GM18907 (cell line): Measurements from ENCODE around the gene DYNLL1.
"Not testable (repeated sequence)": the region's sequence is repeated elsewhere in the genome, so short reads cannot be mapped to it uniquely, and the experiment has no call there.

Source experiments
- ATAC-seq: cut with Tn5 transposase; IDR thresholded peaks from one replicate; pipeline ENCODE4 v1.9.1; 2021; ENCODE audit warnings: mild to moderate bottlenecking, moderate library complexity; ENCODE audit not compliant: unreplicated experiment

Gene DYNLL1

GRCh38 chr12:120473807-120474615 lies 21.9 kb upstream of the DYNLL1 start:
- no peak for ATAC-seq

GRCh38 chr12:120474616-120474960 lies 21.3 kb upstream of the DYNLL1 start:
- ATAC-seq: no peak

DNA sequence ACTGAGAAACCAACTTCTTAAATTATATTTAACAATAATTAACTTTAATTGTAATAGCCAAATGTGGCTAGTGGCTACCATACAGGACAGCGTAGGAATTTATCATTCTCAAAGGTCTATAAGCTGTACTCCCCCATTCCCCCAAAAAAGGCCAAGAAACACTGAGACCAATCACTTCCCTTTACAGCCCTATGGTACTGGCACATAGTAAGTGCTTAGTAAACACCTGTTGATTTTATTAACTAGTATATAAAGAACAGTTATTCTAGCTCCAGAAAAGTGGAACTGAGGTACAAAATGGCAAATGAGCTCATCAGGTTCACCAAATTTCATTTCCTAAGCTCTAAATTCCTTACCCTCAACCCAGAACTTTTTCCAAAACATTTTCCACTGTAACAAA lies 20.3 kb upstream of the DYNLL1 start:
- ATAC-seq: no peak

- ATAC-seq: no peak
These were observed 16.5 kb upstream of the DYNLL1 start for GRCh38 chr12:120479458-120479857.

DNA sequence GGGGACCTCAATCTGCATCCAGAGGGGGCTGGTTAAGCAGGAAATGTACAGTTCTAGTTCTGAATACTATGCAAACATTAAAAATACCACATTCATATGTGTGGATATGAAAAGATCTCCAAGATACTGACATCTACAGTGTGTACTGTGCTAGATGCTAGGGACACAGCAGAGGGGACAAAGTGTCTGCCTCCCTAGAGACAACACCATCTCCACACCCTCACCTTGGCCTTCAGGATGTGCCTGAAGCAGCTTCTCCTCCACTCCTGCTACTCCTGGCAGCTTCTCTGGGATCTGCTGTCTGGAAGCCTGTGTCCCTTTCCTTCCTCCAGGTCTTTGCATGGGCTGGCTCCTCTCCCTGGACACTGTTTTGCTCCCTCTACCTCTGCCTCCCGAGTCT lies 15.7 kb upstream of the DYNLL1 start:
- ATAC-seq: no peak

DNA sequence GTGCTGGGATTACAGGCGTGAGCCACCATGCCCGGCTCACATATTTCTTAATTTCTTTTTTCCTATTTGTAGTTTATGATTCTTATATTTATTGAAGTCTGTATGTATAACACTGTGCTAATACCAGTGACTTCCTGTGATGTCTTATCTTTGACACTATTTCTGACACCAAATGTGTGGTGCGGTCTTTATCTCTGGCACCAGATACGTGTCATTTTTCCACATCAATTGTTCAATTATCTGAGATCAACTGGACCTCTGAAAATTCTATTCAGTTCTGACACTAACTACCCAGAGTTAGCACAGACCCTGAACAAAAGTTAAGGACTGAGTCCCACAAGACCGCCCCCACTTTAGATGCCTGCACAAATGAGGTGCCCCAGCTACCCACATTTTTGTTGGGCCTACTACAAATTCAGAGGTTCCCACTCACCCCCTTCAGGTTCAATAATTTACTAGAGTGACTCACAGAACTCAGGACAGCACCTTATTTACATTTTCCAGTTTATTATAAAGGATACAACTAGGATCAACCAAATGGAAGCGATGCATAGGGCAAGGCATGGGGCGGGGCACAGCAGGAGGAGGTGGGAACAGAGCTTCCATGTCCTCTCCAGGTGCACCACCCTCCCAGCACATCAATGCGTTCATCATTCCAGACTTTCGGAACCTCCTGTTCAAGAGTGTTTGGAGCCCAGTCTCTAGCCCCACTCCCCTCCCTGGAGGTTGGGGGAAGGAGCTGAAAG lies 14.7 kb upstream of the DYNLL1 start:
- ATAC-seq: no peak

- ATAC-seq: no peak
These were observed 12.3 kb upstream of the DYNLL1 start for GRCh38 chr12:120483621-120484020.

DNA sequence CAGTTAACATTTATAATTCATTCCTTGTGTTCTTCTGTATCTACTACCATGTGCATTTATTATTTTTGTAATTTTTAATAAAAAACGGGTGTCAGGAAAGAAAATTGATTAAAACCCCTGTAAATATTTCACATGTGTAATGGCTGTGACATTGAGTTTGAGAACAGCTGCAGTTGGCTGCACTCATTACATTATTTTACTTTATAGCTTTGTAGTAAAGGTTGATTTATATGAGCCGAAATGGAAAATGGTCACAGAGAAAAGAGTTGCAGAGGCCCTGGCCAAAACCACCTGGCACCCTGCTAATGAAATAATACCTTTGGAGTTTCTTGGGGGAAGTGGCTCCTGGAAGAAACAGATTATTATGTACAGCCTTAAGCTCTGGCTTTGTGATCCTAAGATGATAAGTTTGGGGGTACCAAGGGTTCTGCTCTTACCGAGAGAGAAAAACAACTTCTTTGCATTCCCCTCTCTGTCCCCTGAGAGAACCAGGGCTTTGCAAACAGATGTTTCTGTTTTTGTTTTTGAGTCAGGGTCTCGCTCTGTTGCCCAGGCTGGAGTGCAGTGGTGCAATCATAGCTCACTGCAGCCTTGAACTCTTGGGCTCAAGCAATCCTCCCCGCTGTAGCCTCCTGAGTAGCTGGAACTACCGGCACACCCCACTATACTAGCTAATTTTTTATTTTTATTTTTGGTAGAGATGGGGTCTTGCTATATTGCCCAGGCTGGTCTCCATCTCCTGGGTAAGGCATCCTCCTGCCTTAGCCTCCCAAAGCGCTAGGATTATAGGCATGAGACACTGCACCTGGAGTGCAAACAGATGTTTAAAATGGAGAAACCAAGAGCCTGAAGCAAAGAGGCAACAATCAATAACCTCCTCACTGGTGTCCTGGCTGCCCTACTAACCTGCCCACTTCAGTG lies 9.7 kb upstream of the DYNLL1 start:
- ATAC-seq: no peak

DNA sequence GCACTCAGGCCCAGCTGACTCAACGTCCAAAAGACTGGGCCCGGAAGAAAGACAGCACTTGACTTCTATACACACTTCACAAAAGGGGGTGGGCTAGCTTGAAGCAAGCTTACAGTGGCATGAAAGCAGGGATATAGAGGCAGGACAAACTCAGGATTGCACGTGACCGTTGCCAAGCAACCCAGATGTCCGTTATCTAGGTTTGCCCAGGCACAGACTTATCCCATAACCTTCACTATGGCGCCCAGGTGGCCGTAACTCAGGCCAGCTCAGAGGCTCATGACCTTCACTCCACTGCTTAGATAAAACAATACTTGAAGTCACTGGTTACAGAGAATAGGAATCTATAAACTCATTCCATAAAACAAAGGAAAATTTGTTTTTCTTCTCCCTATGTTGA lies 8.4 kb upstream of the DYNLL1 start:
- ATAC-seq: not testable (repeated sequence)

DNA sequence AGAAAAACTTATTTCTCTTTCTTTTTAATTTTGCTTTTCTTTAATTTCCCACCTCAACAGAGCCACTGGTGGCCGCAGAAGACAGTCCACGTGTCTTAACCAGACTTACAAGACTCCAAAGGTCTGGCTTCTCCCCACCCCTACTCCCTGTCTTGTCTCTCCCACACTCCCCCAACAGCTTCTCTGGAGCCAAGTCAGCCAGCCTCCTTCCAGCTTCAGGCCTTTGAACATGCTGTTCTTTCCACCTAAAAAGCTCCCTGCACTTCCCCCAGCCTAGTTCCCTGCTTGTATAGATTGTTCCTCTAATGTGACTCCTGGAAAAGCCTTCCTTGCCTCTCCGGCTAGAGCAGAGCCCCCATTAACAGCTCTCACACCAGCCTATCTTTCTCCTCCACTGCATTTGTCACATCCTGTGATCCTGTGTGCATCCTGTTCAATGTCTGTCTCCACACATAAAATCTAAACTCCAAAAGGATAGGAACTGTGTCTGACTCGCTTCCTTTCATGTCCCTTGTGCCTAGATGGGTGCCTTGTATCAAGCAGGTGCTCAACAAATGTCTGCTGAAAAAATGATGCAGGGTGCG lies 7.8 kb upstream of the DYNLL1 start:
- ATAC-seq: no peak

GRCh38 chr12:120489018-120489417 lies 6.9 kb upstream of the DYNLL1 start:
- ATAC-seq: no peak

GRCh38 chr12:120490325-120490724 lies 5.6 kb upstream of the DYNLL1 start:
- no peak for ATAC-seq

- ATAC-seq: no peak
These were observed 4.9 kb upstream of the DYNLL1 start for GRCh38 chr12:120490833-120491512.

GRCh38 chr12:120495186-120495730 lies 655 bp upstream of the DYNLL1 start:
- ATAC-seq: no peak

GRCh38 chr12:120496413-120497340 lies 764 bp downstream of the DYNLL1 start:
- ATAC-seq: peak; percentile 30

GRCh38 chr12:120497524-120498150 lies 1.7 kb downstream of the DYNLL1 start:
- ATAC-seq: no peak

DNA sequence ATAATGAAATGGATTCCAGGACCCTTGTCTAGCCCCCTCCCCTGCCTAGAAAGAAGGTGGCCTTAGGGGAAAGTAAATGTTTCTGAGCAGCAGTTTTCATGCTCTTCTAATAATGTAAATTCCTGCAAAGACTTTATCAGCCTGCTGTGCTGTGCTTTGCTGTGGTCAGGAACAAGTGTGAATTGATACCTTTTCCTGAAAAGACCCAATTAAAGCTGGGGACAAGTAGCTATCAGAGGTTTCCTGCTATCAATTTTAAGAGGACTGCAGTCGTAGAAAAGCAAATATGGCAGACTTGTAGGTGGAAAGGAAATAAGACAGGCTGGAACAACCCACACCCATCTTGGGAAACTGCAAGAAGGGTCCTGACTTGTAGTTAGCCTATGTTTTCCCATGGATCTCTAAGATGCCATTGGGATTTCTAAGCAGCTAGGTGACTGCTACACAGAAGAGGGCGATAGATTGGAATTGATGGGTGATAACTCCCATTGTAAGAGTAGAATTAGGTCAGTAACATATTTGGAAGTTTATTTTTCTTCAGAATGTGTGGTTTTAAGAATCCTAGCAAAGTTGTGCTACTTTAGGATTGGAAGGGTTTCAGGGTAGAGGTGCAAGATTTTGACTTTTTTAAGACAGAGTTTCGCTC lies 3.1 kb downstream of the DYNLL1 start:
- ATAC-seq: no peak

DNA sequence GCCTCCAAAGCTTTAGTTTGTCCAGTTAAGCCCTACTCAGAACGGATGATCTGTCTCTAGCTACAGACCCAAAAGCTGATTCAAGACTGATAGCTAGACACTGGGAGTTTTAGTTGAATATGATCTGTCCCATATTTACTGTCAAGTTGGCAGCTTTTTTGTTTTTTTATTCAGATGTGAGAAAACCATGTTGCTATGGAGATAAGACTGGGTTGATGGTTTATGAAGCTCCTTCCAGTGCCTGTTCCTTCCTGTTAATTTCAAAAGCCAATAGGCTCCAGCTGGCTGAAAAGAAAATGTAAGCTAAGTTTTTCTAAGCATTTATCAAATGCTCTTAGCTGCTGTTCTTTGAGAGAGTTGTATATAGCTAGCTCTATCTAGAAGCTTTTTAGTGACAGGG lies 4.7 kb downstream of the DYNLL1 start:
- ATAC-seq: no peak
